CD4-positive, alpha-beta T cell treated with Interleukin-10 for 1 hour (primary cell): ENCODE results near the gene OLFM1.
"Not testable (repeated sequence)": the region's sequence is repeated elsewhere in the genome, so short reads cannot be mapped to it uniquely, and the experiment has no call there.

Experiments
- DNase-seq: peaks from one replicate; pipeline ENCODE4 v3.0.0-alpha.2; 2020

OLFM1 gene

DNA sequence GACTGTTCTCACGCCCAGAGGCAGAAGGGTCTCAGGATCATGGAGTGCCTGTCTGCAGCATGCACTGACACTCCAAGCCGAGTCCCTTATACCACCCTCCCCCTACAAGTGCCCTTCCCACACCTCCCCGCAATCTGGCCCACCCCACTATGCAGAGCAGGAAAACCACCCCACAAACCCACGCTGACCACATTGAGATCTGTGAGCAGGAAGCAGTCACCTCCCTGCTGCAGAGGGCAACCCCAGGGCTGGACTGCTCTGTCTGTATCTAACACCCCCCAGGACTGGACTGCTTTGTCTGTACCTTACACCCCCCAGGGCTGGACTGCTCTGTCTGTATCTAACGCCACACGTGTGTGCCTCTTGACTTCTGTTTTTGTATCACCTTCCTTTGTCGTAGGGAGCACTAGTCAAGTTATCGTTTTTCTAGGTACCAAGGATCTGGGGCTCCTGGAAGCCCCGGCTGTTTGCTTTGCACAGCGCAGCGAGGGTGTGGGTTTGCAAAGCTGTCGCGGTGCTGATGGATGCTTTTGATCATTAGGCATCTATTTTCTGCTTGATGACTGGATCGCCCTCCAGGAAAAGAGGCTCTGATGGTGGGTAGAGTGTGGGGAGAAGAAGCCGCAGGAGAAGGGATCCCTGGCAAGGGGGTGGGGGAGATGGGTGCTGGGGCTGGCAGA is 21.5 kb downstream of the OLFM1 start:
- no peak for DNase-seq

- no peak for DNase-seq
Observed at GRCh38 chr9:135109650-135110049, 22.2 kb downstream of the OLFM1 start.

DNA sequence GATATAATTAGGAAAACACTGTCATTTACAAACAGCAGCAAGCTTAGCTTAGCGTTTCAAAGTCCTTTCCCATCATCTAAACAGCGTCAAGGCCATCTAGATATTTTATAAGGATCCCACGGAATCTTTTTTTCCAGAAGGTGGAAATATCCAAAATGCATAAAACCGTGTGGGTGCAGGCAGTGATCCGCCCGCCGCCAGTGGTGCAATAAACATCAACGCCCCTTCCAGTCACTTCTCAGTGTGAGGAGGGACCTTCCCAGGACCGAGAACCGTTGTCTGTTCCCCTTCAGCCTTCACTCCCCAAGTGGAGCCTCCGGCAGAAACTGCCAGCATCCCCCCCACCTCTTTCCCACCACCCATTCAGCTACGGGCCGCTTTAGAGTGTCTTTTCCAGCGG is 22.9 kb downstream of the OLFM1 start:
- DNase-seq, result no peak

GRCh38 chr9:135111600-135111999 is 24.1 kb downstream of the OLFM1 start:
- DNase-seq, result not testable (repeated sequence)

GRCh38 chr9:135116371-135116770 is 28.9 kb downstream of the OLFM1 start:
- DNase-seq, result no peak

- no peak for DNase-seq
Observed at GRCh38 chr9:135116881-135117280, 29.4 kb downstream of the OLFM1 start.

- no peak for DNase-seq
Observed at GRCh38 chr9:135117281-135117680, 29.8 kb downstream of the OLFM1 start.

GRCh38 chr9:135119496-135120064 is 32.1 kb downstream of the OLFM1 start:
- DNase-seq, result no peak

- DNase-seq, result no peak
Observed at GRCh38 chr9:135120249-135120648, 32.8 kb downstream of the OLFM1 start.

DNA sequence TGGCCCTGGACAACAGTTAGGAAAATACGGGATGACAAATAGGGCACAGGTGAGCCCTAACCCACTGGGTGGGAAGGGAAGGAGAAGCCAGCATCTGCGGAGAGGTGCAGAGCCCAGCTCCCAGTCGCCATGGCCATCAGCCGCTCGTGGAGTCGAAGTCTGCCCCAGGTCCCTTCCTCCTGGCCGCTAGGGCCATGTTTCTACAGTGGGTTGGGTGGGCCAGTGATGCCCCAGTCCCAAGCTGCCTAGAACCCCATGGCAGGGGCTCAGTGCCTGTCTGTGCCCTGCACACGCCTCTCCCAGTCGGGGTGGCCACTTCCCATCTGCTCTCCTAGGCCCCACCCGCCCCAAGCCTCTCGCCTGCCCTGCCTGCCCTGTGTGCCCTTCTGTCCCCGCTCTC is 34.8 kb downstream of the OLFM1 start:
- DNase-seq, result no peak

DNA sequence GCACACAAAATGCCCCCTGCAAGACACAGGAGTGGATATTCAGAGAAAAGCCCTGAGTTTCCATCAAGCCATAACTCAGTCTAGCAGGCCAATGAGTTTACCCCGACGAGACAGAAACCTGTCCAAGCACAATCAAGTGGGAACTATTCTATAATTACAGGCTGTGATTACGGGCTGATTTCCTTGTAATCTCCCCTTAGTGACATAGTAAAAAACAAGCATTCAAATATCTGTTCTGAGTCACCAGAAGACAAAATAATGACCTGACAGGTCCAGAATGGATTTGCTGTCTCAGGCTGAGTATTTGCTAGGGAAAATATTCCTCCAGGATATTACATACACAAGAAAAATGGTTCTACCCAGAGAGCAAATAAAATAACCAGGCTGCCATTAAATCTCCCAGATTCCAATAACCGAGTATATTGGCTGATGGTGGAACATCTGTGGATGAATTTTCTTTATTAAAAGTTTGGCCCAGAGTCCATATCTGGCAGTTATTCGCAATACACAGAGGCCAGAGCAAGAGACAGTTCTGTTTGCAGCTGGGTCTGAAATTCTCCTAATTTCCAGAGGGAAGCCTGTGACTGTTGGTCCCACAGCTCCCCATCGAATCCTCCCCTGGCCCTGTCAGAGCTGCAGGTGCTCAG is 35.8 kb downstream of the OLFM1 start:
- no peak for DNase-seq

GRCh38 chr9:135123773-135124134 is 36.3 kb downstream of the OLFM1 start:
- DNase-seq, result no peak

DNA sequence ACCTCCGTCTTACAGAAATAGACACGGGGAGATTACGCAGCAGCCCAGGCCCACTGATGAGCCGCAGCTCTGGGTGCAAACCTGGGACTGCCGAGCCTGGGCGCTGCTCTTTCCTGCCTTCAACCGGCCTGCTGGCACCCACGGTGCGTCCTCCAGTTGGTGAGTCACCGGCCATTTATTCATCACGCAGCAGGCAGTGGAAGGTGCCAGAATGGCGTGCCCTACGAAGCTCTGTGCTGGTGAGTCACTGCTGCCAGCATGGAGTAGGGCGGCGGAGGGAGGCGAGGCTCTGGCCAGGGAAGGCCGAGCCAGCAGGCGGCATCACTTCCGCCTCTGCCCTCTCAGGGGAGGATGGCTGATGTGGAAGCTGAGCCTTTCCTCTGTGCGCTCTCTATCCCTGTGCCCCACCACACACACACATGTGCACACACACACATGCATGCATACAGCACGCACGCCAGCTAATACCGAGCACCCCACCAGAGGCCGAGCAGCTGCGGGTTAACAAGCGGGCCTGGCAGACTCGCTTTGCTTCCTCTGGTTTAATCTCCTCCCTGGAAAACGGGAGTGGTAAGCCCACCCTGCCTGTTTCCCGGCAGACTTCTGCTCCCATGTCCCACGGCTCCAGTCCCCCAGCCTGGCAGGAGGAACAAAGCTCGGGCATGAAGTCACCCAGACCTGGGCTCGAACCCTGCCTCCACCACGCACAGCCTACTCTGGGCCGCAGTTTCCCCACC is 39.2 kb downstream of the OLFM1 start:
- no peak for DNase-seq

DNA sequence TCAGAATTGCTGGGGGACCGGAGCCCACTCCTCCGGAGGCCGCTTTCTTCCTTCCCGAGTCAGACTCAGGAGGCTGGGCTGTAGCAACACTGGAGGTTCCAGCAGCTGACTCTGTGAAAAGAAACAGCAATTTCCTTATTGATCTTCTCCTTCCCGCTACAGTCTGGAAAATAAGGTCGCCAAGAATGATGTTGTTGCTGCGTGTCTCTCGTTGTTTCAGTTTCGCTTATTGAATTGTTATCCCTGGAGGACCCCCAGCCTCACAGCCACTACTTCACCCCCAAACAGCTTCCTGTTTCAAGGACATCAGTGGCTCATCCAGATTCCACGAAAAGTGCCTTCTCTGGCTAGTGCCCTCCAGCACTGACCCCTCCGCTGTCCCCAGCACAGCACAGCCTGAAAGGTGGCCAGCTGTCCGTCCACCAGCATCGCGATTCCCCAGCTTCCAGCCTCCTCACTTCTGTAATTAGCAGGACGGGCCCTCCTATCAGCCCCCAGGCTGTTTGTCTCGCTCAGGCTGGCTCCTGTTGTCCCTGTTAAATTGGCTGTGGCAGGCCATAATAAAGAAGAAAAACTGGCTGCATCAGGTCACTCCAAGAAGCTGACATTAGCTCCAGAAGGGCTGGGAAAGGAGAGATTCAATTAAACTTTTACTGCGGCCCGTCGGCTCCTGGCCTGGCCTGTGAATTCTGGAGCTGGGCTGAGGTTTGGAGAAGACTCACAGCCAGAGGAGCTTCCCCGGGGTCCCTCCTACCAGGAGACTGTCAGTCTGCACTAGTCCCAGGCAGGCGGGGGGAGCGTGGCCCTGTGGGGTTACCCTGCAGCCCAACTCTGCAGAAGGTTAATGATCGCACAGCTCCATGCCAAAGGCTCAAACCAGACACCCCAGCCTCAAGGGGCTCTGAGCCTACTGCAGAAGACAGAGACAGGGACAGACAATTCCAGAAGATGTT is 40.5 kb downstream of the OLFM1 start:
- DNase-seq, result no peak

DNA sequence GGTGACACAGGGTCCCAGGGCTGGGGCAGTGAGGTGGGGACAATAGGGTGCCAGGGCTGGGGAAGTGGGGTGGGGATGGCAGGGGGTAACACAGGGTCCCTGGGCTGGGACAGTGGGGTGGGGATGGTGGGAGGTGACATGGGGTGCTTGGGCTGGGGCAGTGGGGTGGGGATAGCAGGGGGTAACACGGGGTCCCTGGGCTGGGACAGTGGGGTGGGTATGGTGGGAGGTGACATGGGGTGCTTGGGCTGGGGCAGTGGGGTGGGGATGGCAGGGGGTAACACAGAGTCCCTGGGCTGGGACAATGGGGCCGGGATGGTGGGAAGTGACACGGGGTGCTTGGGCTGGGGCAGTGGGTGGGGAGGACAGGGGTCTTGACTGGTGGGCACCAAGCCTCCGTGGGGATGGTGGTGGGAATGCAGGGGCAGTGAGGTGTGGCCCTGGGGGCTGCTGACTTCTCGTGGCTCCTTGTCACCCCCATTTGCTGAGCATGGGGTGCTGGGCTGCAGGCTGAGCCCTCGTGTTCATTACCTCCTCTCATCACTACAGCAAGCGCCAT is 41.7 kb downstream of the OLFM1 start:
- DNase-seq, result no peak

GRCh38 chr9:135130207-135130976 is 42.9 kb downstream of the OLFM1 start:
- DNase-seq, result no peak

GRCh38 chr9:135131488-135131887 is 44.0 kb downstream of the OLFM1 start:
- no peak for DNase-seq

DNA sequence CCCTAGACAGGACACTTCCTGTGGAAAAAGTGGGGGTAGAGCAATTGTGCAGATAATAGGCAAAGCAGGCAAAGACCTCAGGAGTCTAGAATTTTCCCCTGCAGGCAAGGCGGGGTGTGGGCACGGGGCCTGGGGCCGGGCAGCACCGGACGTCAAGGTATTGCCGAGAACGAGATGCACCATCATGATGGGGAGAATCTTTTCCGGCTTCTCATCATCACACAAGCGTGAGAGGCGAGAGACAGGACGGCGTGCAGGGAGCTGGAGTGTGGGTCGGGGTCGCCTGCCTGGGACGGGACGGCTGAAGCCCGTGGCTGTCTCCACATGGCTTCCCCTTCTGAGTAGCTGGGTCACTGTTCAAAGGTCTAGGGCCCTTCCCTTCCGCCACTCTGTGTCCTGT is 44.5 kb downstream of the OLFM1 start:
- no peak for DNase-seq

- no peak for DNase-seq
Observed at GRCh38 chr9:135134268-135135022, 47.0 kb downstream of the OLFM1 start.

GRCh38 chr9:135135171-135135928 is 47.9 kb downstream of the OLFM1 start:
- DNase-seq, result no peak
